Chondrocyte (in vitro differentiated cells): ENCODE results near the gene ORMDL2. TPM values are rescaled to one million over a fixed set of nuclear protein-coding genes. Genes with fewer than 3 reads are reported as not detected.

Experiments used
- DNase-seq: peaks from one replicate; pipeline ENCODE4 v3.0.0; 2021; ENCODE audit warnings: mixed read lengths, low spot score
- H3K27ac Mint-ChIP-seq: one replicate; pipeline ENCODE4 v1.8.0; 2021; ENCODE audit warnings: mild to moderate bottlenecking, moderate library complexity, mixed read lengths; ENCODE audit not compliant: unreplicated experiment
- H3K27me3 Mint-ChIP-seq: 2 replicates; pipeline ENCODE4 v1.8.0; 2021; ENCODE audit warnings: low read depth, mixed read lengths
- H3K36me3 Mint-ChIP-seq: 2 replicates; pipeline ENCODE4 v1.8.0; 2021; ENCODE audit warnings: low read depth, mixed read lengths
- H3K4me1 Mint-ChIP-seq: 2 replicates; pipeline ENCODE4 v1.8.0; 2021; ENCODE audit warnings: low read depth, mild to moderate bottlenecking, mixed read lengths
- H3K4me3 Mint-ChIP-seq: one replicate; pipeline ENCODE4 v1.8.0; 2021; ENCODE audit warnings: mild to moderate bottlenecking, moderate library complexity, mixed read lengths; ENCODE audit not compliant: unreplicated experiment
- H3K9me3 Mint-ChIP-seq: 2 replicates; pipeline ENCODE4 v1.8.0; 2021; ENCODE audit warnings: low read depth, mixed read lengths
- total RNA-seq: library from RNA; stranded (reverse); gene quantifications from 3 replicates; pipeline ENCODE4 v1.2.1, GENCODE V29; 2021
- TF ChIP-seq, protein P1 (sequence below): fragments of 200-600 bp; sonication (generic); IDR thresholded peaks from 2 replicates; pipeline ENCODE4 v1.5.0; 2021; ENCODE audit warnings: antibody characterized with exemption, mild to moderate bottlenecking, moderate library complexity

The ORMDL2 gene
- total RNA-seq, 1 donor from 2014 or later: 31.4 TPM

DNA sequence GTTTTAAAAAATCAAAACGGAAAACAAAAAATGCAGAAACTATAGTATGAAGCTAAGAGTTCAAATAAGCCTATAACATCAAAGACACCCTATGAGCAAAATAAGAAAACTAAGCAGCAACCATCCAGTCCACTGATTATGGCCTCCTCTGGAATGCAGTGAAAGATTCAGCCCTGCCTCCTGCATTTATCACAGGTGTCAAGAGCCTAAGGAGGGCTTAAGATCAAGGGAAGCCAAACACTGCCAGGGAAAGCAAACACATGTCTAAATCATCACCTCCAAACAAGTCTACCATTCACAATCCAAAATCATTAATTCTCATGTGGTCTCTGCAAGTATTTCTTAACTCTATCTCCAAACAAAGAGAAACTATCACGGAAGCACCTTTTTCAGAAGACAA lies 28.7 kb upstream of the ORMDL2 start:
- H3K4me3 Mint-ChIP-seq: no peak overlapping the region
- no peaks in the 10 kb centered on the region for H3K9me3 Mint-ChIP-seq
- TF ChIP-seq, protein P1, sequence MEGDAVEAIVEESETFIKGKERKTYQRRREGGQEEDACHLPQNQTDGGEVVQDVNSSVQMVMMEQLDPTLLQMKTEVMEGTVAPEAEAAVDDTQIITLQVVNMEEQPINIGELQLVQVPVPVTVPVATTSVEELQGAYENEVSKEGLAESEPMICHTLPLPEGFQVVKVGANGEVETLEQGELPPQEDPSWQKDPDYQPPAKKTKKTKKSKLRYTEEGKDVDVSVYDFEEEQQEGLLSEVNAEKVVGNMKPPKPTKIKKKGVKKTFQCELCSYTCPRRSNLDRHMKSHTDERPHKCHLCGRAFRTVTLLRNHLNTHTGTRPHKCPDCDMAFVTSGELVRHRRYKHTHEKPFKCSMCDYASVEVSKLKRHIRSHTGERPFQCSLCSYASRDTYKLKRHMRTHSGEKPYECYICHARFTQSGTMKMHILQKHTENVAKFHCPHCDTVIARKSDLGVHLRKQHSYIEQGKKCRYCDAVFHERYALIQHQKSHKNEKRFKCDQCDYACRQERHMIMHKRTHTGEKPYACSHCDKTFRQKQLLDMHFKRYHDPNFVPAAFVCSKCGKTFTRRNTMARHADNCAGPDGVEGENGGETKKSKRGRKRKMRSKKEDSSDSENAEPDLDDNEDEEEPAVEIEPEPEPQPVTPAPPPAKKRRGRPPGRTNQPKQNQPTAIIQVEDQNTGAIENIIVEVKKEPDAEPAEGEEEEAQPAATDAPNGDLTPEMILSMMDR: no peak
- DNase-seq: no peak
- H3K27me3 Mint-ChIP-seq: no peaks in the 10 kb centered on the region
- peak overlapping the region; percentile 55 for H3K27ac Mint-ChIP-seq
- no peaks in the 10 kb centered on the region for H3K4me1 Mint-ChIP-seq
- peaks cover 36% of the 10 kb centered on the region for H3K36me3 Mint-ChIP-seq

GRCh38 chr12:55789893-55790292 lies 27.9 kb upstream of the ORMDL2 start:
- H3K9me3 Mint-ChIP-seq: no peaks in the 10 kb centered on the region
- no peak for DNase-seq
- H3K4me1 Mint-ChIP-seq: no peaks in the 10 kb centered on the region
- TF ChIP-seq, protein P1: no peak
- no peak overlapping the region for H3K4me3 Mint-ChIP-seq
- no peaks in the 10 kb centered on the region for H3K27me3 Mint-ChIP-seq
- H3K36me3 Mint-ChIP-seq: peaks cover 37% of the 10 kb centered on the region
- H3K27ac Mint-ChIP-seq: no peak overlapping the region

- Mint-ChIP-seq H3K36me3 (peaks cover 32% of the 10 kb centered on the region), H3K4me3 (no peak overlapping the region), H3K9me3 (no peaks in the 10 kb centered on the region), H3K27ac (no peak overlapping the region), H3K4me1 (no peaks in the 10 kb centered on the region), H3K27me3 (no peaks in the 10 kb centered on the region)
- TF ChIP-seq, protein P1: no peak
- DNase-seq: no peak
These were observed 21.9 kb upstream of the ORMDL2 start for GRCh38 chr12:55795950-55796349.

DNA sequence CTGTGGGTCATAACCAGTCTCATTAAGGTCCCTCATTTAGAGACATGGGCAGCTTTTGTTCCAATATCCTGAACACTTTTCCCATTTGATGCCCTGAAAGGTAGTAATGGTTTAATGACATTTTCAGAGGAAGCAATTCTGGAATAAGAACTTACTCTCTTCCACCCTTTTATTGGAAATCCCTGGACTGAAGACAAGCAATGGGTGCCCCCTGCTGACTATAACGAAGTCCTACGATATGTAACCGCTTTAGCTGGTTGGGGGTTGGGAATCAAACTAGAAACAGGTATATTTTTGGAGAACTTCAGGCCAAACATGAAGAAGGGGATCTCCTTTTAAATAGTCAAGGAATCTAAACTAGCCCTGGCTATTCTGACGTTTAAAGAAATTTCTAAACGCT lies 20.8 kb upstream of the ORMDL2 start:
- Mint-ChIP-seq H3K27me3 (no peaks in the 10 kb centered on the region), H3K4me1 (no peaks in the 10 kb centered on the region), H3K9me3 (no peaks in the 10 kb centered on the region), H3K4me3 (no peak overlapping the region), H3K36me3 (peaks cover 30% of the 10 kb centered on the region), H3K27ac (no peak overlapping the region)
- TF ChIP-seq, protein P1: peak; percentile 78
- DNase-seq: no peak

GRCh38 chr12:55797550-55797949 lies 20.3 kb upstream of the ORMDL2 start:
- H3K4me3 Mint-ChIP-seq: no peak overlapping the region
- no peaks in the 10 kb centered on the region for H3K27me3 Mint-ChIP-seq
- no peaks in the 10 kb centered on the region for H3K9me3 Mint-ChIP-seq
- TF ChIP-seq, protein P1: no peak
- H3K27ac Mint-ChIP-seq: no peak overlapping the region
- DNase-seq: no peak
- H3K36me3 Mint-ChIP-seq: peaks cover 30% of the 10 kb centered on the region
- no peaks in the 10 kb centered on the region for H3K4me1 Mint-ChIP-seq
